K562 (cell line): ENCODE results near the gene LPIN3.

Source experiments
- PML ChIP-seq: IDR thresholded peaks from 2 replicates; pipeline ENCODE4 v1.6.1; 2012; ENCODE audit warnings: low read length, inconsistent platforms
- YY1 ChIP-seq, 3 experiments: IDR thresholded peaks; 2 replicates each; pipeline ENCODE4 v1.6.1; 2011; ENCODE audit warnings: low read length in 2 of 3, mild to moderate bottlenecking in 2 of 3, moderate library complexity in 2 of 3, borderline replicate concordance in 1 of 3, control low read depth in 1 of 3, low read depth in 1 of 3; ENCODE audit not compliant: insufficient read depth in 3 of 3, insufficient replicate concordance in 2 of 3, control insufficient read depth in 1 of 3, insufficient read length in 1 of 3; ENCODE audit errors: extremely low read depth in 1 of 3
- ZNF274 ChIP-seq: IDR thresholded peaks from 2 replicates; pipeline ENCODE4 v1.6.1; 2011; ENCODE audit warnings: low read depth, mild to moderate bottlenecking, low read length, moderate library complexity, borderline replicate concordance
- ZNF384 ChIP-seq: IDR thresholded peaks from 2 replicates; pipeline ENCODE4 v1.6.1; 2012; ENCODE audit warnings: low read depth, low read length, improper control_type of control experiment

GRCh38 chr20:41349266-41349665, 8.6 kb downstream of the LPIN3 start:
- TF ChIP-seq ZNF274 = no peak
- no peak for TF ChIP-seq YY1 (IDR thresholded peaks at IDR 0.05; ENCODE audit: borderline replicate concordance in 1 of 3, control insufficient read depth in 1 of 3, extremely low read depth in 1 of 3, insufficient read depth in 3 of 3, insufficient read length in 1 of 3, insufficient replicate concordance in 2 of 3, low read depth in 1 of 3, low read length in 2 of 3)
- no peak for TF ChIP-seq PML
- TF ChIP-seq ZNF384 = no peak
